Measurements from ENCODE around the gene HS1BP3. TPM values are rescaled to one million over a fixed set of nuclear protein-coding genes. Genes with fewer than 3 reads are reported as not detected.

Gene HS1BP3
- total RNA-seq, 1 experiment from 2014 or later: 17.1 TPM

DNA sequence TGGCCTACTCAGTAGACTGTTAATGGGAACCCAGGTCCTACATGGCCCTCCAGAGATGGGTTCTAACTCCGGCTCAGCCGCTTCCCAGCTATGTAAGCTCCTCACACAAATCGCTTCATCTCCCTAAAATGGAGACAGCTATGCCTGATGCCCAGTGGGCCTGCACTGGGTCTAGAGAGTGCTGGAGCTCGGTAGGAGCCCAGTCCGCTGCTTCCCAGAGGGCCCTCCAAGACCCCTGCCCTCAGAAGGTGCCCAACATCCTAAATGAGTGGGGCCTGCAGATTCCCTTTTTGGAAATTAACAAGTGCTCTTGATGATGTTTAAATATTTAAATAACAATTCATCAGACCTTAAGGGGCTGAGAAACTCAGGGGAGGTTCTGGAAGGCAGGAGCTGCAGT is 47.1 kb downstream of the HS1BP3 start:
- DNase-seq (ENCODE audit: low read depth, low spot score) (no peak), ATAC-seq (no peak)
- H4K20me1 ChIP-seq (ENCODE audit: insufficient read depth): no peaks in the 10 kb centered on the region
- H3K36me3 ChIP-seq (ENCODE audit: control insufficient read depth in 1 of 2, insufficient read depth in 2 of 2, low read length in 2 of 2): no peaks in the 10 kb centered on the region
- POLR2A ChIA-PET: interaction anchor here (8.2 kb wide), 1 partner anchor 156 kb away, joined by 53 read pairs; the partner anchor contains the start of gene RHOB
- CTCF ChIA-PET: interaction anchor here (1.8 kb wide), 1 partner anchor 11 kb away, joined by 4 read pairs; no protein-coding TSS in a partner anchor
- H3K27me3 ChIP-seq (ENCODE audit: insufficient read depth, low read length): no peaks in the 10 kb centered on the region
- H3K4me2 ChIP-seq (ENCODE audit: low read length): no peak overlapping the region
- TF ChIP-seq, protein P1, sequence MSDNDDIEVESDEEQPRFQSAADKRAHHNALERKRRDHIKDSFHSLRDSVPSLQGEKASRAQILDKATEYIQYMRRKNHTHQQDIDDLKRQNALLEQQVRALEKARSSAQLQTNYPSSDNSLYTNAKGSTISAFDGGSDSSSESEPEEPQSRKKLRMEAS (IDR thresholded peaks at IDR 0.05): no peak
- no peak for TF ChIP-seq SIN3A (IDR thresholded peaks at IDR 0.05; ENCODE audit: low read depth)
- no peak for TF ChIP-seq CEBPB (IDR thresholded peaks at IDR 0.05; ENCODE audit: low read depth)
- TF ChIP-seq TCF7L2 (IDR thresholded peaks at IDR 0.05; ENCODE audit: borderline replicate concordance, extremely low read depth, insufficient read depth, insufficient read length): no peak
- no peak for TF ChIP-seq RAD21 (IDR thresholded peaks at IDR 0.05; ENCODE audit: low read depth)
- TF ChIP-seq, protein P2, sequence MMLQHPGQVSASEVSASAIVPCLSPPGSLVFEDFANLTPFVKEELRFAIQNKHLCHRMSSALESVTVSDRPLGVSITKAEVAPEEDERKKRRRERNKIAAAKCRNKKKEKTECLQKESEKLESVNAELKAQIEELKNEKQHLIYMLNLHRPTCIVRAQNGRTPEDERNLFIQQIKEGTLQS (IDR thresholded peaks at IDR 0.05): no peak
- no peak for TF ChIP-seq SRF (IDR thresholded peaks at IDR 0.05; ENCODE audit: low read depth)
- TF ChIP-seq, protein P3, sequence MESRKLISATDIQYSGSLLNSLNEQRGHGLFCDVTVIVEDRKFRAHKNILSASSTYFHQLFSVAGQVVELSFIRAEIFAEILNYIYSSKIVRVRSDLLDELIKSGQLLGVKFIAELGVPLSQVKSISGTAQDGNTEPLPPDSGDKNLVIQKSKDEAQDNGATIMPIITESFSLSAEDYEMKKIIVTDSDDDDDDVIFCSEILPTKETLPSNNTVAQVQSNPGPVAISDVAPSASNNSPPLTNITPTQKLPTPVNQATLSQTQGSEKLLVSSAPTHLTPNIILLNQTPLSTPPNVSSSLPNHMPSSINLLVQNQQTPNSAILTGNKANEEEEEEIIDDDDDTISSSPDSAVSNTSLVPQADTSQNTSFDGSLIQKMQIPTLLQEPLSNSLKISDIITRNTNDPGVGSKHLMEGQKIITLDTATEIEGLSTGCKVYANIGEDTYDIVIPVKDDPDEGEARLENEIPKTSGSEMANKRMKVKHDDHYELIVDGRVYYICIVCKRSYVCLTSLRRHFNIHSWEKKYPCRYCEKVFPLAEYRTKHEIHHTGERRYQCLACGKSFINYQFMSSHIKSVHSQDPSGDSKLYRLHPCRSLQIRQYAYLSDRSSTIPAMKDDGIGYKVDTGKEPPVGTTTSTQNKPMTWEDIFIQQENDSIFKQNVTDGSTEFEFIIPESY (IDR thresholded peaks at IDR 0.05; ENCODE audit: extremely low read depth, insufficient replicate concordance, low read length): no peak
- no peak for TF ChIP-seq CBX3 (IDR thresholded peaks at IDR 0.05; ENCODE audit: low read depth)
- TF ChIP-seq EZH2phosphoT487 (IDR thresholded peaks at IDR 0.05; ENCODE audit: borderline replicate concordance): no peak
- no peak for TF ChIP-seq EGR1 (IDR thresholded peaks at IDR 0.05; ENCODE audit: low read depth)
- TF ChIP-seq YY1 (IDR thresholded peaks at IDR 0.05; ENCODE audit: extremely low read depth, insufficient replicate concordance, low read depth, low read length): no peak
- TF ChIP-seq, protein P4, sequence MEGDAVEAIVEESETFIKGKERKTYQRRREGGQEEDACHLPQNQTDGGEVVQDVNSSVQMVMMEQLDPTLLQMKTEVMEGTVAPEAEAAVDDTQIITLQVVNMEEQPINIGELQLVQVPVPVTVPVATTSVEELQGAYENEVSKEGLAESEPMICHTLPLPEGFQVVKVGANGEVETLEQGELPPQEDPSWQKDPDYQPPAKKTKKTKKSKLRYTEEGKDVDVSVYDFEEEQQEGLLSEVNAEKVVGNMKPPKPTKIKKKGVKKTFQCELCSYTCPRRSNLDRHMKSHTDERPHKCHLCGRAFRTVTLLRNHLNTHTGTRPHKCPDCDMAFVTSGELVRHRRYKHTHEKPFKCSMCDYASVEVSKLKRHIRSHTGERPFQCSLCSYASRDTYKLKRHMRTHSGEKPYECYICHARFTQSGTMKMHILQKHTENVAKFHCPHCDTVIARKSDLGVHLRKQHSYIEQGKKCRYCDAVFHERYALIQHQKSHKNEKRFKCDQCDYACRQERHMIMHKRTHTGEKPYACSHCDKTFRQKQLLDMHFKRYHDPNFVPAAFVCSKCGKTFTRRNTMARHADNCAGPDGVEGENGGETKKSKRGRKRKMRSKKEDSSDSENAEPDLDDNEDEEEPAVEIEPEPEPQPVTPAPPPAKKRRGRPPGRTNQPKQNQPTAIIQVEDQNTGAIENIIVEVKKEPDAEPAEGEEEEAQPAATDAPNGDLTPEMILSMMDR (IDR thresholded peaks at IDR 0.05 in 2 of 3, conservative IDR thresholded peaks at IDR 0.05 in 1 of 3; ENCODE audit: borderline replicate concordance in 1 of 3, insufficient read depth in 1 of 3, low read depth in 2 of 3, low read length in 2 of 3): no peak
- RAD21 ChIA-PET (ENCODE audit: low non-redundant PET in 1 of 2, low total read pairs in 2 of 2, uncharacterized antibody in 2 of 2, unreplicated experiment in 2 of 2): no interaction called here
- H3K27ac ChIP-seq (ENCODE audit: low read depth, low read length): no peak overlapping the region
- H3K9ac ChIP-seq (ENCODE audit: low read length): no peak overlapping the region
- intact Hi-C loops (cut with micrococcal nuclease): no loop called here
- H3K9me3 ChIP-seq (ENCODE audit: control insufficient read depth in 1 of 2, insufficient read depth in 1 of 2, low read depth in 1 of 2, low read length in 2 of 2): no peaks in the 10 kb centered on the region; a peak in 2 of 4 replicates
- BruUV-seq (replicated peaks): no TSS peak
- no peak overlapping the region for H3K4me3 ChIP-seq (replicated peaks in 1 of 2; ENCODE audit: low read depth in 1 of 2, low read length in 2 of 2)
- H3K79me2 ChIP-seq (ENCODE audit: insufficient read depth, low read length): no peaks in the 10 kb centered on the region
- no peak overlapping the region for H2AFZ ChIP-seq (ENCODE audit: low read depth, low read length, poor library complexity, severe bottlenecking)
- H3K4me1 ChIP-seq (ENCODE audit: control insufficient read depth in 1 of 2, insufficient read depth in 2 of 2, low read length in 2 of 2): peaks cover 0 to 6% of the 10 kb centered on the region in 2 experiments; a peak in 1 of 4 replicates
- no peaks in the 10 kb centered on the region for H3K9me2 ChIP-seq (ENCODE audit: insufficient read depth)

Data from HCT116 (cell line).